HUES48 (cell line): ENCODE measurements around the gene SOX5.
A peak's percentile ranks its signal among the peaks of the same experiment; 100 is the strongest.

Experiments
- H3K27ac ChIP-seq: one replicate; pipeline ENCODE4 v1.7.0; 2013; ENCODE audit warnings: low read depth, low read length, inconsistent platforms
- H3K27me3 ChIP-seq: 2 replicates; pipeline ENCODE4 v1.6.1; 2013; ENCODE audit warnings: mild to moderate bottlenecking, low read length; ENCODE audit not compliant: control insufficient read depth, insufficient read depth
- H3K36me3 ChIP-seq: 2 replicates; pipeline ENCODE4 v1.6.1; 2013; ENCODE audit warnings: low read length; ENCODE audit not compliant: control insufficient read depth, insufficient read depth
- H3K4me1 ChIP-seq: 2 replicates; pipeline ENCODE4 v1.6.1; 2013; ENCODE audit warnings: mild to moderate bottlenecking, low read length; ENCODE audit not compliant: control insufficient read depth, insufficient read depth
- H3K4me3 ChIP-seq: 2 replicates; pipeline ENCODE4 v1.5.1; 2013; ENCODE audit warnings: mild to moderate bottlenecking, low read depth, low read length
- H3K9ac ChIP-seq: 2 replicates; pipeline ENCODE4 v1.6.1; 2013; ENCODE audit warnings: mild to moderate bottlenecking, low read depth, low read length, moderate library complexity
- H3K9me3 ChIP-seq: 2 replicates; pipeline ENCODE4 v1.6.1; 2013; ENCODE audit warnings: low read length; ENCODE audit not compliant: control insufficient read depth, insufficient read depth

The SOX5 gene

DNA sequence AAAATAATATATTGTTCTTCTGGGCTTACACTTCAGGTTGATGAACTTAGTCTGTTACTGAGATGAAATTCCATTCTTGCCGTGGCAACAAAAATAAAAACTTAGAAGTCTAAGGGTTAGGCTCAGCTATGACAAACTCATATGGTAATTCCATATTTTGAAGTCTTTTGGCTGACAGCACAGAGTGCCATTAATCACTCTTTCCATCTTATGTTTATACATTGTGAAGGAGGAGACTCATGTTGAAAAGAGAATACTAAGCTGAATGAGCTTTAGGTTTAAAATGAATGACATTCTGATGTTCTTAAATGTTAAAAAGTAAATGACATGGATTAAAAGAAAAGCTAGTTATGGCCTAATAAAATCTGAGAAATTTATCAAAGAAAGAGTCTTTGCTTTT, 291.9 kb downstream of the SOX5 start:
- H3K4me1 ChIP-seq, result no peaks in the 10 kb centered on the region
- no peaks in the 10 kb centered on the region for H3K36me3 ChIP-seq
- no peak overlapping the region for H3K4me3 ChIP-seq
- no peak overlapping the region for H3K27ac ChIP-seq
- no peaks in the 10 kb centered on the region for H3K27me3 ChIP-seq
- no peaks in the 10 kb centered on the region for H3K9me3 ChIP-seq
- no peak overlapping the region for H3K9ac ChIP-seq

GRCh38 chr12:23655884-23656283, 293.6 kb downstream of the SOX5 start:
- H3K4me3 ChIP-seq, result no peak overlapping the region
- no peak overlapping the region for H3K27ac ChIP-seq
- H3K36me3 ChIP-seq, result no peaks in the 10 kb centered on the region
- no peak overlapping the region for H3K9ac ChIP-seq
- H3K9me3 ChIP-seq, result no peaks in the 10 kb centered on the region
- H3K27me3 ChIP-seq, result no peaks in the 10 kb centered on the region
- H3K4me1 ChIP-seq, result no peaks in the 10 kb centered on the region

GRCh38 chr12:23655112-23655511, 294.4 kb downstream of the SOX5 start:
- no peaks in the 10 kb centered on the region for H3K4me1 ChIP-seq
- H3K27ac ChIP-seq, result no peak overlapping the region
- H3K36me3 ChIP-seq, result no peaks in the 10 kb centered on the region
- no peaks in the 10 kb centered on the region for H3K9me3 ChIP-seq
- H3K9ac ChIP-seq, result no peak overlapping the region
- no peaks in the 10 kb centered on the region for H3K27me3 ChIP-seq
- no peak overlapping the region for H3K4me3 ChIP-seq

GRCh38 chr12:23648546-23648945, 300.9 kb downstream of the SOX5 start:
- H3K9ac ChIP-seq, result no peak overlapping the region
- H3K4me3 ChIP-seq, result no peak overlapping the region
- H3K27ac ChIP-seq, result no peak overlapping the region
- no peaks in the 10 kb centered on the region for H3K9me3 ChIP-seq
- no peaks in the 10 kb centered on the region for H3K36me3 ChIP-seq
- H3K27me3 ChIP-seq, result no peaks in the 10 kb centered on the region
- no peaks in the 10 kb centered on the region for H3K4me1 ChIP-seq

DNA sequence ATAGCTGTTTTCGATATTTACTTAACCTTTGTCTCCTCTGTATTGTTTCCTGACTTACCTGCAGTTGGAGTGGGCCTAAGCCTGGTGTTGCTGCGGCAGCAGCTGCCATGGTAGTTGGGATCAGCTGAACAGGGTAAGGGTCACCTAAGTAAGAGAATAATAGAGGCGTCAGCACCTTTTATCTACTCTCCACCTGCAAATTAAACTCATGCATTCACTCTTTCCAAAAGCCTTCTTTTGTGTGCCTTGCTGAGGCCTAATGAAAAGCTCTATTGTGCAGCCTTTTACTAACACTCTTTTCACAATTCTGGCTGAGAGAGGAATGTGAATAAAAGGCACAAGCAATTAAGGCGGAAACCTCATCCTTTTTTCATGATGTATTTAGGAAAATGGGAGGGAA, 308.7 kb downstream of the SOX5 start:
- H3K36me3 ChIP-seq, result no peaks in the 10 kb centered on the region
- H3K27me3 ChIP-seq, result no peaks in the 10 kb centered on the region
- H3K9me3 ChIP-seq, result no peaks in the 10 kb centered on the region
- peak overlapping the region; percentile 65 for H3K9ac ChIP-seq
- H3K4me3 ChIP-seq, result peak overlapping the region; percentile 32; the same call in 1 of the 2 replicates
- peak overlapping the region; percentile 81 for H3K27ac ChIP-seq
- peaks cover 41% of the 10 kb centered on the region for H3K4me1 ChIP-seq

- no peak overlapping the region for H3K9ac ChIP-seq
- H3K4me3 ChIP-seq, result no peak overlapping the region
- H3K4me1 ChIP-seq, result peaks cover 26% of the 10 kb centered on the region
- H3K27me3 ChIP-seq, result no peaks in the 10 kb centered on the region
- H3K36me3 ChIP-seq, result no peaks in the 10 kb centered on the region
- no peaks in the 10 kb centered on the region for H3K9me3 ChIP-seq
- H3K27ac ChIP-seq, result no peak overlapping the region
Observed at GRCh38 chr12:23634344-23634743, 315.1 kb downstream of the SOX5 start.

GRCh38 chr12:23631786-23632377, 317.6 kb downstream of the SOX5 start:
- Histone ChIP-seq H3K9me3 (no peaks in the 10 kb centered on the region), H3K27me3 (no peaks in the 10 kb centered on the region), H3K27ac (no peak overlapping the region), H3K36me3 (no peaks in the 10 kb centered on the region), H3K4me3 (no peak overlapping the region), H3K9ac (no peak overlapping the region), H3K4me1 (peaks cover 38% of the 10 kb centered on the region)

GRCh38 chr12:23630524-23630923, 318.9 kb downstream of the SOX5 start:
- Histone ChIP-seq H3K36me3 (no peaks in the 10 kb centered on the region), H3K4me1 (peaks cover 42% of the 10 kb centered on the region), H3K4me3 (no peak overlapping the region), H3K27ac (no peak overlapping the region), H3K9ac (no peak overlapping the region), H3K9me3 (no peaks in the 10 kb centered on the region), H3K27me3 (no peaks in the 10 kb centered on the region)

GRCh38 chr12:23628806-23629205, 320.7 kb downstream of the SOX5 start:
- H3K4me1 ChIP-seq, result peaks cover 39% of the 10 kb centered on the region
- H3K4me3 ChIP-seq, result no peak overlapping the region
- no peak overlapping the region for H3K9ac ChIP-seq
- H3K27ac ChIP-seq, result no peak overlapping the region
- no peaks in the 10 kb centered on the region for H3K36me3 ChIP-seq
- H3K9me3 ChIP-seq, result no peaks in the 10 kb centered on the region
- H3K27me3 ChIP-seq, result no peaks in the 10 kb centered on the region

DNA sequence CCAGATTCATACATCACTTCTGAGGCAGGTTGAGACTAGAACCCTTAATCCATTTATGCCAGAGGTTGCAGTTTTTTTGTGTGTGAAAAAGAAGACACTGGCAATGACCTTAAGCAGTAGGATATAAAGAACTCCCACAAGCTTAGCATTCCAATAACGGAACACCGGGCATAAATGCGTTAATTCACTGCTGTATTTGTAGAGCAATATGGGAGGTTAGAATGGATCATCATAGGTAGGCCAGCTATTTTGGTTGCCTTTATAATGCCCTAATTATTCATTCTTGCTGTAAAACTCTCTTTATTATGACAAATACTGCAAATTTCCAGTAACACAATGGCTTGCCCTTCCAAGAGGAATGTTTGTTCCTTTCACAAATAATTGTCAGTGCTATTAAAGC, 322.7 kb downstream of the SOX5 start:
- H3K4me1 ChIP-seq, result peaks cover 32% of the 10 kb centered on the region
- H3K9ac ChIP-seq, result no peak overlapping the region
- H3K9me3 ChIP-seq, result no peaks in the 10 kb centered on the region
- H3K36me3 ChIP-seq, result no peaks in the 10 kb centered on the region
- H3K27ac ChIP-seq, result no peak overlapping the region
- H3K4me3 ChIP-seq, result no peak overlapping the region
- no peaks in the 10 kb centered on the region for H3K27me3 ChIP-seq

DNA sequence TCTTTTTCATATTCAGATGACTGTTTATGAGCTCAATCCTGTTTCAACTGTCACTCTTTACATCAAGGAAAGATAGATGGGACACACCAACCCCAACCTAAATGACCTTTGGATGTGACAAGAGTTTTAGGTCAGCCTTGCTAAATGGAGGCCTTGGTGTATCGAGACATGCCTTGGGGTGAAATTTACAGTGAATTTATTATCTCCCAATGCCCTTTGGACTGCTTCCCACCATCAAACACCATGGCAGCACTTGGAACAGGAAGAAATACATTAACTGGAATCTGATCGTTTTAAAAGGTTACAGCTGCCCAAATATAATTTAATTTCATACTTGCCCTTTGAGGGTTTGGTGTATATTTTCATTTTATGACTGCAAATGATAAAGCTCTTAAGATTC, 327.6 kb downstream of the SOX5 start:
- Histone ChIP-seq H3K9me3 (no peaks in the 10 kb centered on the region), H3K36me3 (no peaks in the 10 kb centered on the region), H3K9ac (no peak overlapping the region), H3K27ac (no peak overlapping the region), H3K27me3 (no peaks in the 10 kb centered on the region), H3K4me1 (peaks cover 7% of the 10 kb centered on the region), H3K4me3 (no peak overlapping the region)

- peaks cover 3% of the 10 kb centered on the region; the same call in 1 of the 2 replicates for H3K4me1 ChIP-seq
- H3K27me3 ChIP-seq, result no peaks in the 10 kb centered on the region
- H3K27ac ChIP-seq, result no peak overlapping the region
- no peak overlapping the region for H3K4me3 ChIP-seq
- H3K9ac ChIP-seq, result no peak overlapping the region
- H3K36me3 ChIP-seq, result no peaks in the 10 kb centered on the region
- no peaks in the 10 kb centered on the region for H3K9me3 ChIP-seq
Observed at GRCh38 chr12:23618718-23619117, 330.8 kb downstream of the SOX5 start.
